Measurements from ENCODE around the gene RBM19.
"Not testable (repeated sequence)": the region's sequence is repeated elsewhere in the genome, so short reads cannot be mapped to it uniquely, and the experiment has no call there.

Gene RBM19

DNA sequence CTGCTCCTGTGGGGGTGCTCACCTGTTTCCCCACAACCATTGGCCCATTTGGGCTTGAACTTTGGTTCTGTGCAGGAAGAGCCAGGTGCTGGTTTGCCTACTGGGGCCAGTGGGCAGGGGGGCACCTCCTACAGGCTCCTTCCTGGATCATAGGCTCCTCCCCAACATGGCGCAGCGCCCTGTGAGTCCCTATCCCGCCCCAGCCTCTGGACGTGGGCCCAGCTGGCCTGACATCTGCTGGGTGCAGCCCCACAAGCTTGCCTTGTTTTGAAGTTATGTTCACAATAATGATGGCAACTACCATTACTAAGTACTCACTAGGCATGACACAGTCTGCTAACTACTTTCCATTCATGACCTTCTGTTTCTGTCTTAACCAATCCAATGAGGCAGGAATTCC lies 147.8 kb downstream of the RBM19 start:
- no peak overlapping the region for H3K4me3 ChIP-seq (ENCODE audit: control insufficient read depth, low read depth, low read length)
- no peak for TF ChIP-seq CTCF (IDR thresholded peaks at IDR 0.05; ENCODE audit: control insufficient read depth, insufficient read depth, low read depth, low read length, missing control alignments)

DNA sequence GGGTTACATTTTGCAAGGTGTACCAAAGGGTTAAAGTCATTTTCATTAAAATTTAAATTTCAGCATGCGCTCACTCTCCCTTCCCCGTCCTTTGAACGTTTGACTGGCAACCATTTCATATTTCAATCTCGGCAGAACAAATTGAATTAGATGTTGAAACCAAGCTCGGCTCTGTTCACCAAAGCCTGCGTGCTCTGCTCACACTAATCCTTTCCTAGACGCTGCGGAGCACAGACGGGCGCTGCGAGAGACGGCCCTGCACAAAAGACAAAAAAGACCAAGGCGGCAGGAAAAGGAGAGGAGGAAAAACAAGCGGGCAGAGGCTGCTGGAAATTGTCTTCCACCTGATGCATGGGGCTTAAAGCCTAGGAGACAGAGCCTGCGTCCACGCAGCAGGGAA lies 149.3 kb downstream of the RBM19 start:
- no peak for DNase-seq (ENCODE audit: low read depth)
- H3K4me3 ChIP-seq (ENCODE audit: control insufficient read depth, low read depth, low read length), result no peak overlapping the region
- TF ChIP-seq CTCF (IDR thresholded peaks at IDR 0.05; ENCODE audit: control insufficient read depth, insufficient read depth, low read depth, low read length, missing control alignments), result no peak

More for the DNA sequence above, 147.8 kb downstream of the RBM19 start:
- no peak for DNase-seq (ENCODE audit: low read depth)

DNA sequence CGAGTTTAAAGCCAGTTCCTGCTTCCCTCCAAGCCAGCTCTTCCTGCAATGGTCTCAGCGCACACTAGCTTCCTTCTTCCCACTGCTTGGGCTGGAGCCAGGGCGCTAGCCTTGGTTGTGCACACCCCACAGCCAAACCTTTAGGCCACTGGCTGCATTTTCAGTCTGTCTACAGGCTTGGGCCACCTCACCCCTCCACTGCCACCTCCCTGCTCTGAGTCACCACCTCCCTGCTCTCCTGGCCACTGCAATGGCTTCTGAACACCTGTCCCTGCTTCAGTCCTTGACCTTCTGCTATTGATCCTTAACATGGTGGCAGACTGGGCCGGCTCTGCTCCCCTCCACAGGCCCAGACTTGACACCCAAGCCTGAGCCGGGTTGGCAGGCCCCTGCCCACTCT lies 151.1 kb downstream of the RBM19 start:
- DNase-seq (ENCODE audit: low read depth), result no peak
- H3K4me3 ChIP-seq (ENCODE audit: control insufficient read depth, low read depth, low read length), result no peak overlapping the region
- no peak for TF ChIP-seq CTCF (IDR thresholded peaks at IDR 0.05; ENCODE audit: control insufficient read depth, insufficient read depth, low read depth, low read length, missing control alignments)

- no peak for DNase-seq (ENCODE audit: low read depth)
- no peak overlapping the region for H3K4me3 ChIP-seq (ENCODE audit: control insufficient read depth, low read depth, low read length)
- TF ChIP-seq CTCF (IDR thresholded peaks at IDR 0.05; ENCODE audit: control insufficient read depth, insufficient read depth, low read depth, low read length, missing control alignments), result no peak
Measured at GRCh38 chr12:113813229-113813541, 152.9 kb downstream of the RBM19 start.

DNA sequence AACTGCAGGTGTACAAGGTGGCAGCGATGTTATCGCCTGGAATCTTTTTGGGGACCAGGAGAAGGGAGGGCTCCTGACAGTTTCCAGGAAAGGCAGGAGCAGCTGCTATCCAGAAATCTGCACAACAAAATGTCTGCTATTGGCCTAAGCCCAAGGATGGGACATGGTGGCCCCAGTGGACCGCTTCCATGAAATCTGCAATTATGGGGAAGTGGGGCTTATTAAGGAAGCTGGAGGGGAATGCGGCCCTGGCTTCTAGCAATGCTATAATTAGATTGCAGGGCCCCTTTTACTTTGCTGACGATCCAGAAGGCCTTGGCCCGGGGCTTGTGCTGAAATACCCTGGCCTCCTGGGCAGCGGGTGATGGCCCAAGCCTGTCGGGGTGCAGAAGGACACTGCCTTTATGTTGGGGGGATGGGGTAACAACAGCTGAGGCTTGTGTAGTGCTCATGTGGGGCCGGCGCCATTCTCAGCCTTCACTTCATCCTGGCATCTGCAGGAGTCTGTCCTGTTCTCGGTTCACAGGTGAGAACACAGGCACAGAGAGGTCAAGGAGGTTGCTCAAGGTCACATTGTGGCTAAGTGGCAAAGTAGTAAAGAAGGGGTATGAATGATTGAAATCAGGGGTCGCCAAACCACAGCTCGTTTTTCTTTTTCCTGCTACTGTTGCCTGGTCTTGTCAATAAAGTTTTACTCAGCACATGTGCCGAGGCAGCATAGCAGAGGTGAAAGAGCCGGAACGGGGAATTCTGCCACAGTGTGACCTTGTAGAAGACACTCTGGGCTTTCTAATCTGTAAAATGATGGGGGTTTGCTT lies 153.5 kb downstream of the RBM19 start:
- DNase-seq (ENCODE audit: low read depth), result no peak
- no peak overlapping the region for H3K4me3 ChIP-seq (ENCODE audit: control insufficient read depth, low read depth, low read length)
- no peak for TF ChIP-seq CTCF (IDR thresholded peaks at IDR 0.05; ENCODE audit: control insufficient read depth, insufficient read depth, low read depth, low read length, missing control alignments)

- DNase-seq (ENCODE audit: low read depth); H3K4me3 ChIP-seq (ENCODE audit: control insufficient read depth, low read depth, low read length): not testable (repeated sequence)
Measured at GRCh38 chr12:113809462-113810220, 156.5 kb downstream of the RBM19 start.
